Smooth muscle cell (in vitro differentiated cells): ENCODE data around the gene PCDHGA1. TPM values are rescaled to one million over a fixed set of nuclear protein-coding genes. Genes with fewer than 3 reads are reported as not detected.

Experiments used
- DNase-seq: peaks from one replicate; lab custom pipeline; 2025; ENCODE audit not compliant: unreplicated experiment; lab: John Stamatoyannopoulos, UW
- H2AFZ ChIP-seq: fragments of 200-600 bp; sonication (generic); 2 replicates; pipeline ENCODE4 v1.6.0; 2016; ENCODE audit warnings: antibody characterized with exemption, low read depth, mild to moderate bottlenecking
- H3F3A ChIP-seq: fragments of 200-600 bp; sonication (generic); 2 replicates; pipeline ENCODE4 v1.6.0; 2017; ENCODE audit warnings: antibody characterized with exemption, low read depth
- H3K27ac ChIP-seq: fragments of 200-600 bp; sonication (generic); 2 replicates; pipeline ENCODE4 v1.5.1; 2016; ENCODE audit warnings: low read depth, mild to moderate bottlenecking
- H3K27me3 ChIP-seq: fragments of 200-600 bp; sonication (generic); 2 replicates; pipeline ENCODE4 v1.6.1; 2016; ENCODE audit warnings: low read depth, mild to moderate bottlenecking
- H3K36me3 ChIP-seq: fragments of 200-600 bp; sonication (generic); 2 replicates; pipeline ENCODE4 v1.5.1; 2016; ENCODE audit warnings: low read depth
- H3K4me1 ChIP-seq: fragments of 200-600 bp; sonication (generic); 2 replicates; pipeline ENCODE4 v1.5.1; 2016; ENCODE audit warnings: low read depth
- H3K4me2 ChIP-seq: fragments of 200-600 bp; sonication (generic); 2 replicates; pipeline ENCODE4 v1.6.0; 2016; ENCODE audit warnings: mild to moderate bottlenecking
- H3K4me3 ChIP-seq: fragments of 200-600 bp; sonication (generic); 2 replicates; pipeline ENCODE4 v1.5.1; 2016; ENCODE audit warnings: mild to moderate bottlenecking
- H3K79me2 ChIP-seq: fragments of 200-600 bp; sonication (generic); 2 replicates; pipeline ENCODE4 v1.6.0; 2016; ENCODE audit warnings: low read depth, mild to moderate bottlenecking
- H3K9ac ChIP-seq: fragments of 200-600 bp; sonication (generic); 2 replicates; pipeline ENCODE4 v1.6.0; 2016; ENCODE audit warnings: low read depth
- H3K9me3 ChIP-seq: fragments of 200-600 bp; sonication (generic); replicated peaks from 2 replicates; pipeline ENCODE4 v1.5.1; 2016; ENCODE audit warnings: low read depth
- H4K20me1 ChIP-seq: fragments of 200-600 bp; sonication (generic); 2 replicates; pipeline ENCODE4 v1.6.0; 2016; ENCODE audit warnings: low read depth
- CTCF ChIP-seq: fragments of 200-600 bp; sonication (generic); IDR thresholded peaks from 2 replicates; pipeline ENCODE4 v1.5.1; 2017; ENCODE audit warnings: borderline replicate concordance, mild to moderate bottlenecking, antibody characterized with exemption; ENCODE audit not compliant: insufficient read depth, poor library complexity, severe bottlenecking
- WGBS: methylation state at CpG from one replicate; pipeline ENCODE4 v1.1.7; 2016; ENCODE audit warnings: low lambda C conversion rate; 5-methylcytosine and 5-hydroxymethylcytosine counted together
- polyA plus RNA-seq: library from polyadenylated mRNA; unstranded; fragments of >200 nt; fragmentation: Nextera tagmentation; extraction: Ambion mirVana; gene quantifications from 2 replicates; pipeline ENCODE4 v1.2.1, GENCODE V29; 2016
- total RNA-seq: library from RNA; depleted of rRNA; stranded (reverse); fragments of >200 nt; gene quantifications from 2 replicates; pipeline ENCODE4 v1.2.3, GENCODE V29; 2014

PCDHGA1 gene
- total and polyA plus RNA-seq, 2 experiments from 2014 or later, result 0.05 to 0.63 TPM

GRCh38 chr5:141533897-141534296, 203.6 kb downstream of the PCDHGA1 start:
- peaks cover 14% of the 10 kb centered on the region for H3K36me3 ChIP-seq
- peaks cover 9% of the 10 kb centered on the region for H3F3A ChIP-seq
- TF ChIP-seq CTCF, result no peak

GRCh38 chr5:141534492-141535213, 204.3 kb downstream of the PCDHGA1 start:
- no peak for DNase-seq
- Histone ChIP-seq H2AFZ (no peak overlapping the region), H3K9me3 (no peaks in the 10 kb centered on the region), H3K79me2 (no peaks in the 10 kb centered on the region), H3K4me3 (no peak overlapping the region), H3K27ac (no peak overlapping the region), H3K4me1 (no peaks in the 10 kb centered on the region), H3K27me3 (no peaks in the 10 kb centered on the region), H3K36me3 (peaks cover 14% of the 10 kb centered on the region), H4K20me1 (no peaks in the 10 kb centered on the region), H3K9ac (no peak overlapping the region), H3K4me2 (no peak overlapping the region), H3F3A (peaks cover 8% of the 10 kb centered on the region)
- WGBS, result 88% methylated on average over 4 of the region's 4 CpGs
- TF ChIP-seq CTCF, result no peak

More at GRCh38 chr5:141533897-141534296, 203.6 kb downstream of the PCDHGA1 start:
- no peak overlapping the region for H3K9ac ChIP-seq
- no peak for DNase-seq
- no peaks in the 10 kb centered on the region for H3K9me3 ChIP-seq
- 100% methylated on average over 1 of the region's 1 CpG for WGBS
- H3K27me3 ChIP-seq, result no peaks in the 10 kb centered on the region
- no peak overlapping the region for H3K4me2 ChIP-seq
- no peak overlapping the region for H2AFZ ChIP-seq
- no peaks in the 10 kb centered on the region for H3K4me1 ChIP-seq
- no peaks in the 10 kb centered on the region for H4K20me1 ChIP-seq
- no peak overlapping the region for H3K4me3 ChIP-seq
- no peak overlapping the region for H3K27ac ChIP-seq
- H3K79me2 ChIP-seq, result no peaks in the 10 kb centered on the region

- H3K9ac ChIP-seq, result no peak overlapping the region
- H3K4me3 ChIP-seq, result no peak overlapping the region
- H3K9me3 ChIP-seq, result peaks cover 18% of the 10 kb centered on the region
- no peak overlapping the region for H3K27ac ChIP-seq
- H3K36me3 ChIP-seq, result peaks cover 22% of the 10 kb centered on the region
- H3K4me2 ChIP-seq, result no peak overlapping the region
- no peak overlapping the region for H2AFZ ChIP-seq
- no peak for DNase-seq
- H4K20me1 ChIP-seq, result no peaks in the 10 kb centered on the region
- H3K79me2 ChIP-seq, result no peaks in the 10 kb centered on the region
- no peaks in the 10 kb centered on the region for H3K4me1 ChIP-seq
- no peaks in the 10 kb centered on the region for H3F3A ChIP-seq
- TF ChIP-seq CTCF, result no peak
- H3K27me3 ChIP-seq, result no peaks in the 10 kb centered on the region
- WGBS, result 46% methylated on average over 2 of the region's 2 CpGs
Measured at GRCh38 chr5:141543053-141543452, 212.7 kb downstream of the PCDHGA1 start.

GRCh38 chr5:141547488-141547887, 217.2 kb downstream of the PCDHGA1 start:
- no peak overlapping the region for H3K4me2 ChIP-seq
- peaks cover 26% of the 10 kb centered on the region for H3K9me3 ChIP-seq
- no peak overlapping the region for H3K27ac ChIP-seq
- no peak overlapping the region for H2AFZ ChIP-seq
- H3K36me3 ChIP-seq, result peaks cover 33% of the 10 kb centered on the region
- H3K79me2 ChIP-seq, result peaks cover 4% of the 10 kb centered on the region
- 100% methylated on average over 1 of the region's 1 CpG for WGBS
- no peaks in the 10 kb centered on the region for H3F3A ChIP-seq
- TF ChIP-seq CTCF, result no peak
- no peak overlapping the region for H3K9ac ChIP-seq
- H3K27me3 ChIP-seq, result no peaks in the 10 kb centered on the region
- no peak for DNase-seq
- no peak overlapping the region for H3K4me3 ChIP-seq
- no peaks in the 10 kb centered on the region for H3K4me1 ChIP-seq
- no peaks in the 10 kb centered on the region for H4K20me1 ChIP-seq
